Psoas muscle (tissue), 8 donors: Measurements from ENCODE around the gene VEZT. TPM values are rescaled to one million over a fixed set of nuclear protein-coding genes. Genes with fewer than 3 reads are reported as not detected.
A peak's percentile ranks its signal among the peaks of the same experiment; 100 is the strongest.

Experiments
- ATAC-seq, 4 donors: fragments of 200-7000 bp; cut with Tn5 transposase; one replicate each; pipeline ENCODE4 v1.9.1; 2020; ENCODE audit warnings: moderate library complexity in 3 of 4, mild to moderate bottlenecking in 2 of 4
- DNase-seq, 2 donors: peaks; one replicate each; pipeline ENCODE4 v3.0.0-alpha.2; 2020
- H3K27ac ChIP-seq: fragments of 200-600 bp; one replicate; pipeline ENCODE4 v1.8.0; 2022
- H3K27me3 ChIP-seq, 3 donors: fragments of 200-600 bp in 1 of 3; one replicate each; pipeline versions ENCODE4 v1.6.1 to v1.8.0; 2013 to 2022; ENCODE audit warnings: low read length in 2 of 3, mild to moderate bottlenecking in 2 of 3, moderate library complexity in 1 of 3; ENCODE audit not compliant: insufficient read depth in 3 of 3
- H3K36me3 ChIP-seq, 2 donors: fragments of 200-600 bp in 1 of 2; one replicate each; pipeline versions ENCODE4 v1.6.1 to v1.8.0; 2013 to 2022; ENCODE audit warnings: low read depth in 1 of 2, mild to moderate bottlenecking in 1 of 2, moderate library complexity in 1 of 2; ENCODE audit not compliant: insufficient read depth in 1 of 2
- H3K4me1 ChIP-seq: fragments of 200-600 bp; one replicate; pipeline ENCODE4 v1.8.0; 2022
- H3K4me3 ChIP-seq: fragments of 200-600 bp; one replicate; pipeline ENCODE4 v1.8.0; 2022; ENCODE audit warnings: mild to moderate bottlenecking
- H3K9me3 ChIP-seq: fragments of 200-600 bp; one replicate; pipeline ENCODE4 v1.8.0; 2022
- CTCF ChIP-seq: fragments of 200-600 bp; IDR thresholded peaks from one replicate; pipeline ENCODE4 v1.8.0; 2022; ENCODE audit warnings: antibody characterized with exemption
- WGBS, 3 donors: extraction: QIAGEN DNeasy Blood & Tissue Kit; methylation state at CpG; one replicate each; pipeline versions ENCODE4 v1.1.6 to v1.1.7; 2013; 5-methylcytosine and 5-hydroxymethylcytosine counted together
- intact Hi-C, 2 donors: fragments of 100-400 bp; cut with DNase I; formaldehyde crosslinking; loops; one replicate each; pipeline versions ENCODE4 v1.11.0 to v1.14.2; 2022
- long read RNA-seq, 2 donors: library from polyadenylated mRNA; unstranded; transcript quantifications; one replicate each; pipeline ENCODE4 v2.0.0, GENCODE V29; 2021
- polyA plus RNA-seq, 3 donors: library from polyadenylated mRNA; stranded (reverse); fragments of 200-250 nt; gene quantifications; one replicate each; pipeline ENCODE4 v1.2.3, GENCODE V29; 2013
- total RNA-seq, 4 donors: library from RNA; stranded (reverse); fragmentation: NEBNext Ultra II Directional in 2 of 4; extraction: Animal tissue kit (Norgen Biotek cat#: 25700) in 2 of 4; gene quantifications; one replicate each; pipeline versions ENCODE4 v1.2.1 to v1.2.4, GENCODE V29; 2021 to 2023
- donor health status: healthy with polysubstance abuse.
- donor health status: DM: no; HTN: no; CAD: no; lungs with moderate emphysema.
- donor health status: Bipolar disorder and iron deficiency.
- donor health status: healthy.
- donor health status: DM: yes; HTN: yes; CAD: no.
- donor health status: DM: no; HTN: no; CAD: no.
- donor health status: DM: no; HTN: no; CAD: no.
- donor health status: DM: yes; HTN: yes; CAD: no.

VEZT gene
- 100 to 1,000 TPM in 2 of 4 donors, 10 to 100 TPM in 2; 74.4 to 121 (median 95.3) TPM for total RNA-seq
- polyA plus RNA-seq, result 10 to 100 TPM; 31.6 to 83.2 (median 33.9) TPM
- long read RNA-seq, donor 1, full-length matches to known transcripts, result 15 of 29 reads
- long read RNA-seq, donor 1, partial matches to known transcripts, result 5 of 29 reads
- long read RNA-seq, donor 1, other reads (novel, unspliced or antisense), result 9 of 29 reads
- long read RNA-seq, donor 2, full-length matches to known transcripts, result 26 of 99 reads
- long read RNA-seq, donor 2, partial matches to known transcripts, result 13 of 99 reads
- long read RNA-seq, donor 2, other reads (novel, unspliced or antisense), result 60 of 99 reads

DNA sequence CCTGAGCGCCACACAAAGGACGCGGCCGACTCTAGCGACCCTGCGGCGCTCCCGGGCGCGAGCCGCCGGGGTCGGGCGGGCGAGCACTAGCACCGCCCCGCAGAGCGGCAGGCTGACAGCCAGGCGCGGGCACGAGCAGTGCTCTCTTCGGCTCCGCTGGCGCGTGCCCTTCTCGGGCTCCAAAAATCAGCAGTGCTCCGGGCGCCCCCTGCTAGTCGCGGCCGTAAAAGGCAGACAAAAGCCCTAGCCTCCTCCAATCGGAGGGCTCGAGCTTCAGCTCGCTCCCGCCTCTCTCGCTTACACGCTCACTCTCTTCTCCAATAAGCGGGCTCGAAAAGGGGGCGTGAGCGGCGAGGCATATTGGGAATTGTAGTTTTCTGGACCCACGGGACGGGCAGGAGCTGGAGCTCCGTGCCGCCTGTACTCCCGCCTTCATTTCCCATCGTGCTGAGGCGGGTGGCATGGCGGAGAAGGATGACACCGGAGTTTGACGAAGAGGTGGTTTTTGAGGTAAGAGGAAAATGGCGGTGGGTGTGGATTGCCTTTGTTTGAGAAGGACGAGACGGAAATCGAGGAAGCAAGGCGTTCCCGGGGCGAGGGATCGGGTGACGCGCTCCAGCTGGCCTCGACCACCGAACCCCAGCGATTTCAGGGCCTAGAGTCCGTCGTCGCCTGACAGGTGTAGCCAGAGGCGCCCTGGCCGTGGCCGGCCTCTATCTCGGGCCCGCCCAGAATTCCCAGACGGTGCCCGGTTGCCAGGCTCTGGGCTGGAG is at the start of gene VEZT, which contains the start of gene FGD6:
Gene VEZT, plus strand, starts transcription at position 431 of the 773 bp plus-strand sequence. Its CDS starts 44 bp downstream, at position 475.
Gene FGD6, minus strand, starts transcription at position 91 of the 773 bp plus-strand sequence. CDS start 227 bp downstream, outside the sequence.
- no peaks in the 10 kb centered on the region for H3K27me3 ChIP-seq
- peaks cover 41% of the 10 kb centered on the region for H3K4me1 ChIP-seq
- no peaks in the 10 kb centered on the region for H3K9me3 ChIP-seq
- peak; percentile 57 for TF ChIP-seq CTCF
- no peaks in the 10 kb centered on the region for H3K36me3 ChIP-seq
- ATAC-seq (peak; percentile 92 to 95 (median 94)), DNase-seq (peak; percentile 99)
- intact Hi-C loops, result loop anchor here in 1 of 2 donors (5.0 kb wide), 2 partner anchors 100 to 145 kb away; partner anchors contain the start of gene NR2C1
- H3K4me3 ChIP-seq, result peak within 1 kb of the TSS; percentile 88
- WGBS, 3 donors, result 0 to 1% (median 0%) methylated on average over 70 to 75 of the region's 75 CpGs
- H3K27ac ChIP-seq, result peak within 1 kb of the TSS; percentile 91

GRCh38 chr12:95168746-95169145 is 48.9 kb upstream of the VEZT start:
- TF ChIP-seq CTCF, result no peak
- H3K4me1 ChIP-seq, result peaks cover 8% of the 10 kb centered on the region
- H3K36me3 ChIP-seq, result peaks cover 0 to 3% of the 10 kb centered on the region in 2 donors
- no peak for DNase-seq
- no peak overlapping the region for H3K4me3 ChIP-seq
- no peak overlapping the region for H3K27ac ChIP-seq
- ATAC-seq, result no peak
- no peaks in the 10 kb centered on the region for H3K9me3 ChIP-seq
- intact Hi-C loops, result no loop called here
- WGBS, 3 donors, result 72 to 77% (median 72%) methylated on average over 2 of the region's 2 CpGs
- no peaks in the 10 kb centered on the region for H3K27me3 ChIP-seq

DNA sequence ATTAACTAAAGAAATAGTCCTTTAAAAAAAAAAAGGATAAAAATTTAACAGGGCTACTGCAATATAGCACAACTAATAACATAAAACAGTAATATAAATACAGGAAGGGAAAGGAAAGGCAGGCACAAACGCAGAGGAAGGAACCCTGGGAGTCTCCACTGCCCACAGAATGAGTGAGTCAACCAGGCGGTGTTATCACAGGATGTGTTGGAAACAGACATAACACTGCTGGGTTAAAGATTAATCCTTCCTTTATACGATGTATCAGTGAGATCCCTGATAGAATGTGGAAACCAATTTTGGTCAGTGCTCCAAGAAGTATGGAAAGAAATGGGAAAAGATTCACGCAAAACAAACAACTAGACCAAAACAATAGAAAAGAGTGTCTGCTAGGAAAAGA is 48.2 kb upstream of the VEZT start:
- no peaks in the 10 kb centered on the region for H3K9me3 ChIP-seq
- peaks cover 0 to 3% of the 10 kb centered on the region in 2 donors for H3K36me3 ChIP-seq
- TF ChIP-seq CTCF, result no peak
- intact Hi-C loops, result no loop called here
- no peaks in the 10 kb centered on the region for H3K27me3 ChIP-seq
- WGBS, 3 donors, result 63 to 78% (median 73%) methylated on average over 4 of the region's 4 CpGs
- H3K27ac ChIP-seq, result no peak overlapping the region
- ATAC-seq, result no peak
- H3K4me1 ChIP-seq, result peaks cover 10% of the 10 kb centered on the region
- DNase-seq, result no peak
- no peak overlapping the region for H3K4me3 ChIP-seq

- intact Hi-C loops, result no loop called here
- H3K4me3 ChIP-seq, result no peak overlapping the region
- 26 to 39% (median 29%) methylated on average over 8 of the region's 8 CpGs for WGBS, 3 donors
Observed at GRCh38 chr12:95173392-95174251, 44.0 kb upstream of the VEZT start.

More at GRCh38 chr12:95173392-95174251, 44.0 kb upstream of the VEZT start:
- Histone ChIP-seq H3K27me3 (no peaks in the 10 kb centered on the region), H3K4me1 (peaks cover 10% of the 10 kb centered on the region), H3K9me3 (no peaks in the 10 kb centered on the region), H3K36me3 (peaks cover 0 to 3% of the 10 kb centered on the region in 2 donors), H3K27ac (no peak overlapping the region)
- ATAC-seq (peak; percentile 63 to 90 (median 88)), DNase-seq (peak; percentile 51 to 69)
- no peak for TF ChIP-seq CTCF
